Calu3 (cell line): ENCODE results near the gene FNDC3B. TPM values are rescaled to one million over a fixed set of nuclear protein-coding genes. Genes with fewer than 3 reads are reported as not detected.

Source experiments
- BruUV-seq: library from RNA; stranded (reverse); fragments of 400-500 nt; replicated peaks from 2 replicates; lab custom pipeline; 2021; lab: Mats Ljungman, UMichigan
- CTCF ChIA-PET: fragments of 300-600 bp; sonication (Branson Sonifier 250); formaldehyde crosslinking; loops from one replicate; lab custom pipeline; 2022; ENCODE audit warnings: antibody characterized with exemption; lab: Charles Lee
- DNase-seq: peaks from one replicate; pipeline ENCODE4 v3.0.0; 2022
- H3K27ac Mint-ChIP-seq: one replicate; pipeline ENCODE4 v1.8.0; 2022; ENCODE audit warnings: mixed read lengths; ENCODE audit not compliant: unreplicated experiment
- H3K27me3 Mint-ChIP-seq: one replicate; pipeline ENCODE4 v1.8.0; 2022; ENCODE audit warnings: mixed read lengths; ENCODE audit not compliant: unreplicated experiment
- H3K36me3 Mint-ChIP-seq: one replicate; pipeline ENCODE4 v1.8.0; 2022; ENCODE audit warnings: mild to moderate bottlenecking, moderate library complexity, mixed read lengths; ENCODE audit not compliant: insufficient read depth, unreplicated experiment
- H3K4me1 Mint-ChIP-seq: one replicate; pipeline ENCODE4 v1.8.0; 2022; ENCODE audit warnings: mild to moderate bottlenecking, low read depth, mixed read lengths; ENCODE audit not compliant: unreplicated experiment
- H3K4me3 Mint-ChIP-seq: one replicate; pipeline ENCODE4 v1.8.0; 2022; ENCODE audit warnings: mild to moderate bottlenecking, low read depth, moderate library complexity, mixed read lengths; ENCODE audit not compliant: unreplicated experiment
- H3K9me3 Mint-ChIP-seq: one replicate; pipeline ENCODE4 v1.8.0; 2022; ENCODE audit warnings: low read depth, mixed read lengths; ENCODE audit not compliant: unreplicated experiment
- intact Hi-C: fragments of 100-400 bp; cut with micrococcal nuclease; formaldehyde crosslinking; loops from one replicate; pipeline ENCODE4 v1.10.0; 2022; ENCODE audit not compliant: unreplicated experiment
- total RNA-seq: library from RNA; stranded (reverse); gene quantifications from 2 replicates; pipeline ENCODE4 v1.2.3, GENCODE V29; 2022
- TF ChIP-seq, protein P1 (sequence below): fragments of 200-600 bp; IDR thresholded peaks from one replicate; pipeline ENCODE4 v1.8.0; 2022; ENCODE audit warnings: antibody characterized with exemption; ENCODE audit not compliant: unreplicated experiment

The FNDC3B gene
- total RNA-seq, 1 experiment from 2014 or later = 453 TPM

DNA sequence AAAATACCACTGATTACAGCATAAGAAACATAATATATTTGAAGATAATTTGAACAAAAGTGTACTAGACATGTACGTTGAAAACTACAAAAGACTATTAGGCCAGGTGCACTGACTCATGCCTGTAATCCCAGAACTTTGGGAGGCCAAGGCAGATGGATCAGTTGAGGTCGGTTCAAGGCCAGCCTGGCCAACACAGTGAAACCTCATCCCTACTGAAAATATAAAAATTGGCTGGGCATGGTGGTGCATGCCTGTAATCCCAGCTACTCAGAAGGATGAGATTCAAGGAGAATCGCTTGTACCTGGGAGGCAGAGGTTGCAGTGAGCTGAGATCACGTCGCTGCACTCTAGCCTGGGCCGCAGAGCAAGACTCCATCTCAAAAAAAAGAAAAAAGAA, 36.2 kb upstream of the FNDC3B start:
- peaks cover 3% of the 10 kb centered on the region for H3K9me3 Mint-ChIP-seq
- no peaks in the 10 kb centered on the region for H3K4me1 Mint-ChIP-seq
- no peaks in the 10 kb centered on the region for H3K27me3 Mint-ChIP-seq
- TF ChIP-seq, protein P1, sequence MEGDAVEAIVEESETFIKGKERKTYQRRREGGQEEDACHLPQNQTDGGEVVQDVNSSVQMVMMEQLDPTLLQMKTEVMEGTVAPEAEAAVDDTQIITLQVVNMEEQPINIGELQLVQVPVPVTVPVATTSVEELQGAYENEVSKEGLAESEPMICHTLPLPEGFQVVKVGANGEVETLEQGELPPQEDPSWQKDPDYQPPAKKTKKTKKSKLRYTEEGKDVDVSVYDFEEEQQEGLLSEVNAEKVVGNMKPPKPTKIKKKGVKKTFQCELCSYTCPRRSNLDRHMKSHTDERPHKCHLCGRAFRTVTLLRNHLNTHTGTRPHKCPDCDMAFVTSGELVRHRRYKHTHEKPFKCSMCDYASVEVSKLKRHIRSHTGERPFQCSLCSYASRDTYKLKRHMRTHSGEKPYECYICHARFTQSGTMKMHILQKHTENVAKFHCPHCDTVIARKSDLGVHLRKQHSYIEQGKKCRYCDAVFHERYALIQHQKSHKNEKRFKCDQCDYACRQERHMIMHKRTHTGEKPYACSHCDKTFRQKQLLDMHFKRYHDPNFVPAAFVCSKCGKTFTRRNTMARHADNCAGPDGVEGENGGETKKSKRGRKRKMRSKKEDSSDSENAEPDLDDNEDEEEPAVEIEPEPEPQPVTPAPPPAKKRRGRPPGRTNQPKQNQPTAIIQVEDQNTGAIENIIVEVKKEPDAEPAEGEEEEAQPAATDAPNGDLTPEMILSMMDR = no peak
- no peak overlapping the region for H3K27ac Mint-ChIP-seq
- no peaks in the 10 kb centered on the region for H3K36me3 Mint-ChIP-seq
- CTCF ChIA-PET = interaction anchor here (0.7 to 1.3 kb wide), 2 partner anchors 12 to 978 kb away, joined by 3 to 4 read pairs; no protein-coding TSS in a partner anchor
- intact Hi-C loops = no loop called here
- no peak overlapping the region for H3K4me3 Mint-ChIP-seq
- no TSS peak for BruUV-seq
- no peak for DNase-seq

DNA sequence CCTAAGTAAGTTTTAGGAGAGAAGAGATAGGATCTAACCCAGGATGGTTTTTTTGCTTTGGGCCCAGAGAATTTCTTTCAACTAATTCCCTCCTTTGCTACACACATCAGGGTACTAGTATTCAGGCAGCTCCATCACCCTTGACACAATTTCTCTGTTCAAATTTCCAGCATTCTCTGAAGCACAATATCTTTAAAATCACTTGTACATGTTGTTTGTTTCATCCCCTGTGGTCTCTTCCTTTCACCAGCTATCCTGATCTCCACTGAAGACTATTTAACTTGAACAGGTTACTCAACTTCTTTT, 32.4 kb upstream of the FNDC3B start:
- DNase-seq = no peak
- Mint-ChIP-seq H3K27ac (no peak overlapping the region), H3K4me3 (no peak overlapping the region), H3K4me1 (no peaks in the 10 kb centered on the region), H3K9me3 (no peaks in the 10 kb centered on the region), H3K27me3 (no peaks in the 10 kb centered on the region), H3K36me3 (no peaks in the 10 kb centered on the region)
- CTCF ChIA-PET = interaction anchor here (0.6 kb wide), 1 partner anchor 11 kb away, joined by 3 read pairs; no protein-coding TSS in a partner anchor
- TF ChIP-seq, protein P1 = no peak
- no TSS peak for BruUV-seq
- intact Hi-C loops = no loop called here

DNA sequence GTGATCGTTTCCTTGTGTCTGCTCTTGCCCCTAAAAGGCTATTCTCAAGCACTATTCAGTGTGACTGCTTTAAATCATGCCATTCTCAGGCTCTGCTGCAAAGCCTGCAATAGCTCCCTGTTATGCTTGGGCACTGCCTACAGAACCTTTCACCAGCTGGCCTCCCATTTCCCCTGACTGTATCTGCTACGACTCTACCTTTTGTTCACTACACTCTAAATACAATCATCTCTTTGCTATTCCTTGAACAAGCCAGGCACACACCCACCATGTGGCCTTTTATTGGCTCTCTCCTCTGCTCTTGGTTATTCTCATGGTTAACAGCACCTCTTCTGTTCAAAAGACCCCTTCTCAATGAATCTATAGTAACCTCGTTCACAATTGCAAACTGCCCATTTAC, 29.6 kb upstream of the FNDC3B start:
- peaks cover 8% of the 10 kb centered on the region for H3K4me1 Mint-ChIP-seq
- DNase-seq = no peak
- no peaks in the 10 kb centered on the region for H3K36me3 Mint-ChIP-seq
- no peaks in the 10 kb centered on the region for H3K9me3 Mint-ChIP-seq
- BruUV-seq = no TSS peak
- H3K4me3 Mint-ChIP-seq = no peak overlapping the region
- intact Hi-C loops = no loop called here
- H3K27me3 Mint-ChIP-seq = no peaks in the 10 kb centered on the region
- TF ChIP-seq, protein P1 = no peak
- CTCF ChIA-PET = no interaction called here
- no peak overlapping the region for H3K27ac Mint-ChIP-seq

DNA sequence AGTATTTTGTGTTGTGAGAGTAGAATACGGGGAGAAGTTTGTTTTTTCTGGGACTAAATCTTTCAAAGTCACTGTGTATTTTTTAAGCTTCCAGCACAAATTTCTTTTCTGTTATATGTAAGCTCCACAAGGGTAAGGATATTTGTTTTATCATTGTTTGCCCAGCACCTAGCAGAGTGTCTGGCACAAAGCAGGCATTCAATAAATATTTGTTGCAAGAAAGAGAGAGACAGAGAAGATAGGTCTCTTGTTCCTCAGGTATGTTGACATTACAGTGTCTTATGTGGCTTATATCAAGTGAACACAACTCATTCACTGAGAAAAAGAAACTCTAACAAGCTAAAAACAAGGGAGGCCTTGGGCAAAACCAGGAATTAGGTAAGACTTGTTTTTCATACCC, 26.6 kb upstream of the FNDC3B start:
- intact Hi-C loops = no loop called here
- peaks cover 8% of the 10 kb centered on the region for H3K4me1 Mint-ChIP-seq
- CTCF ChIA-PET = no interaction called here
- no peaks in the 10 kb centered on the region for H3K27me3 Mint-ChIP-seq
- DNase-seq = no peak
- H3K4me3 Mint-ChIP-seq = no peak overlapping the region
- H3K9me3 Mint-ChIP-seq = no peaks in the 10 kb centered on the region
- H3K27ac Mint-ChIP-seq = no peak overlapping the region
- TF ChIP-seq, protein P1 = no peak
- H3K36me3 Mint-ChIP-seq = no peaks in the 10 kb centered on the region
- no TSS peak for BruUV-seq

DNA sequence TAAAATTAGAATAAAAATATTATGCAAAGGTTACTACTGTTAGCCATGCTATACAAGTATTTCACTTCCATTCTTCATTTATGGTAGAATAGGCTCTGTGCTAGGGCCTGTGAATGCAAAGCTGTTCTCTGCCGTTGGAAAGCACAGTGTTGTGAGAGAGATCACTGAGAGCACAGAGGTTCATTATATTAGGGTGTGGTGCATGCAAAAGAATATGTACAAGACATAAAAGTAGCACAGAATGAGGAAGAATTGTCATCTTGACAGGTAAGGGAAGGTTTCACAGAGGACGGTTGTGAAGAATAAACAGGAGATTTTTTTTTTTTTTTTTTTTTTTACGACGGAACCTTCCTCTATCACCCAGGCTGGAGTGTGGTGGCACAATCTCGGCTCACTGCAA, 25.2 kb upstream of the FNDC3B start:
- Mint-ChIP-seq H3K27me3 (no peaks in the 10 kb centered on the region), H3K27ac (no peak overlapping the region), H3K36me3 (no peaks in the 10 kb centered on the region), H3K9me3 (no peaks in the 10 kb centered on the region), H3K4me3 (no peak overlapping the region), H3K4me1 (peaks cover 8% of the 10 kb centered on the region)
- intact Hi-C loops = no loop called here
- no peak for DNase-seq
- CTCF ChIA-PET = no interaction called here
- no TSS peak for BruUV-seq
- TF ChIP-seq, protein P1 = no peak
